Measurements from ENCODE around the gene EIF4E. TPM values are rescaled to one million over a fixed set of nuclear protein-coding genes. Genes with fewer than 3 reads are reported as not detected.
"Not testable (repeated sequence)": the region's sequence is repeated elsewhere in the genome, so short reads cannot be mapped to it uniquely, and the experiment has no call there.

Gene EIF4E
- total and polyA plus RNA-seq, 2 donors (not counting 1 experiment from before 2014, with no cell fraction given) = 20.9 to 71.2 TPM

DNA sequence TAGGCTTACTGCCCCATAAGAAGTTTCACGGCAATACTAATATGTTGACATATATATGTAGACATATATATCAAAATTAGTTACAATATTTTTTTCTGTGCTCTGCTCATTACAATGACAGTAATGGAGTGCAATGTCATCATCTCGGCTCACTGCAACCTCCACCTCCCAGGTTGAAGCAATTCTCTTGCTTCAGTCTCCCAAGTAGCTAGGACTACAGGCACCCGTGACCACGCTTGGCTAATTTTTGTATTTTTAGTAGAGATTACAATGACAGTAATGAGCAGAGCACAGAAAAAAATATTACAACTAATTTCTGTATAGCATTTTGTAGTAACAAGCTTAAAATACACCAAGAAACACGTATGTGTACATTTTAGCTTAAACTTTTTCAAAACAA, 7.6 kb downstream of the EIF4E start:
- CTCF ChIA-PET = no interaction called here

DNA sequence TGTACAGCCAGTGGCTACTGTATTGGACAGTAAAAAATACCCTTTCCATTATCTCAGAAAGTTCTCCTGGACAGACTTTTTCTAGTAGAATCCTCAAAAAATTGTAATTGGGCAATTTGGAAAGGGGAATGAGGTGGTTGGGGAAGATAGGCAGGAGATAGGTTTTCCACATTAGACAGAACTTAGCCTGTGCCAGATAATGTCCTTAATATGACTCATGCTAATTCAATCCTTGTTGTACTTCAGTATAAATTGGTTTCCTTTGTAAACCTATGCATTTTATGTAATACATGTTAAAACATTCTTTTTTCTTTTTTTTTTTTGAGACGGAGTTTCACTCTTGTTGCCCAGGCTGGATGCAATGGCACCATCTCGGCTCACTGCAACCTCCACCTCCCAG, 8.9 kb downstream of the EIF4E start:
- ATAC-seq (ENCODE audit: low read depth) = no peak

More for the DNA sequence above, 7.6 kb downstream of the EIF4E start:
- Mint-ChIP-seq H3K27me3 (no peaks in the 10 kb centered on the region), H3K4me1 (peaks cover 49% of the 10 kb centered on the region), H3K27ac (no peak overlapping the region), H3K9me3 (ENCODE audit: insufficient read depth) (no peaks in the 10 kb centered on the region), H3K4me3 (no peak overlapping the region)
- Histone ChIP-seq H3K79me2 (ENCODE audit: control insufficient read depth, insufficient read depth, low read length) (peaks cover 98% of the 10 kb centered on the region), H4K20me1 (ENCODE audit: control insufficient read depth, insufficient read depth, low read length, poor library complexity, severe bottlenecking) (peaks cover 80% of the 10 kb centered on the region), H3K9ac (ENCODE audit: low read length) (no peak overlapping the region), H3K27ac (ENCODE audit: low read length in 2 of 2) (no peak overlapping the region), H3K4me2 (replicated peaks; ENCODE audit: low read depth, low read length, poor library complexity, severe bottlenecking) (no peak overlapping the region), H3K9me3 (ENCODE audit: control extremely low read depth in 1 of 3, control insufficient read depth in 2 of 3, insufficient read depth in 1 of 3, low read length in 2 of 3) (no peaks in the 10 kb centered on the region), H3K4me1 (ENCODE audit: control insufficient read depth in 2 of 2, insufficient read depth in 2 of 2, low read length in 2 of 2) (peaks cover 15 to 17% of the 10 kb centered on the region in 2 donors), H2AFZ (ENCODE audit: insufficient read depth, low read depth, low read length, poor library complexity, severe bottlenecking) (no peak overlapping the region), H3K27me3 (replicated peaks in 1 of 4; ENCODE audit: control extremely low read depth in 1 of 4, control insufficient read depth in 3 of 4, insufficient read depth in 4 of 4, low read length in 3 of 4) (no peaks in the 10 kb centered on the region), H3K4me3 (ENCODE audit: control extremely low read depth in 1 of 5, extremely low read depth in 1 of 5, insufficient read depth in 1 of 5, low read depth in 2 of 5, low read length in 4 of 5) (no peak overlapping the region), H3K36me3 (replicated peaks in 1 of 2; ENCODE audit: control extremely low read depth in 1 of 2, control insufficient read depth in 1 of 2, extremely low read depth in 1 of 2, insufficient read depth in 2 of 2, low read length in 1 of 2) (no peaks in the 10 kb centered on the region)
- ATAC-seq (ENCODE audit: low read depth) (no peak), DNase-seq (no peak)
- WGBS (ENCODE audit: insufficient coverage) = no CpG with 5 or more reads among the region's 5 CpGs
- TF ChIP-seq EZH2 (IDR thresholded peaks at IDR 0.05; ENCODE audit: borderline replicate concordance, insufficient read depth, low read depth, low read length, poor library complexity, severe bottlenecking) = no peak
- TF ChIP-seq, protein P1, sequence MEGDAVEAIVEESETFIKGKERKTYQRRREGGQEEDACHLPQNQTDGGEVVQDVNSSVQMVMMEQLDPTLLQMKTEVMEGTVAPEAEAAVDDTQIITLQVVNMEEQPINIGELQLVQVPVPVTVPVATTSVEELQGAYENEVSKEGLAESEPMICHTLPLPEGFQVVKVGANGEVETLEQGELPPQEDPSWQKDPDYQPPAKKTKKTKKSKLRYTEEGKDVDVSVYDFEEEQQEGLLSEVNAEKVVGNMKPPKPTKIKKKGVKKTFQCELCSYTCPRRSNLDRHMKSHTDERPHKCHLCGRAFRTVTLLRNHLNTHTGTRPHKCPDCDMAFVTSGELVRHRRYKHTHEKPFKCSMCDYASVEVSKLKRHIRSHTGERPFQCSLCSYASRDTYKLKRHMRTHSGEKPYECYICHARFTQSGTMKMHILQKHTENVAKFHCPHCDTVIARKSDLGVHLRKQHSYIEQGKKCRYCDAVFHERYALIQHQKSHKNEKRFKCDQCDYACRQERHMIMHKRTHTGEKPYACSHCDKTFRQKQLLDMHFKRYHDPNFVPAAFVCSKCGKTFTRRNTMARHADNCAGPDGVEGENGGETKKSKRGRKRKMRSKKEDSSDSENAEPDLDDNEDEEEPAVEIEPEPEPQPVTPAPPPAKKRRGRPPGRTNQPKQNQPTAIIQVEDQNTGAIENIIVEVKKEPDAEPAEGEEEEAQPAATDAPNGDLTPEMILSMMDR (IDR thresholded peaks at IDR 0.05) = no peak
- intact Hi-C loops (cut with micrococcal nuclease) = loop anchor here (10.0 kb wide), 1 partner anchor 894 kb away; the partner anchor contains the start of gene DAPP1
- POLR2A ChIA-PET = no interaction called here

DNA sequence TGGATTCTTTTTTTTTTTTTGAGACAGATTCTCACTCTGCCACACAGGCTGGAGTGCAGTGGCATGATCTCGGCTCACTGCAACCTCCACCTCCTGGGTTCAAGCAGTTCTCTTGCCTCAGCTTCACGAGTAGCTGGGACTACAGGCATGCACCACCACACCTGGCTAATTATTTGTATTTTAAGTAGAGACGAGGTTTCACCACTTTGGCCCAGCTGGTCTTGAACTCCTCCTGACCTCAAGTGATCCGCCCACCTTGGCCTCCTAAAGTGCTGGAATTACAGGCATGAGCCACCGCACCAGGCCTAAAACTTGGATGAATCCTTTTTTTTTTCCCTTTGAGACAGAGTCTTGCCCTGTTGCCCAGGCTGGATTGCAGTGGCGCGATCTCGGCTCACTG, 18.2 kb downstream of the EIF4E start:
- H2AFZ ChIP-seq (ENCODE audit: insufficient read depth, low read depth, low read length, poor library complexity, severe bottlenecking); H3K36me3 ChIP-seq (replicated peaks in 1 of 2; ENCODE audit: control extremely low read depth in 1 of 2, control insufficient read depth in 1 of 2, extremely low read depth in 1 of 2, insufficient read depth in 2 of 2, low read length in 1 of 2); ATAC-seq (ENCODE audit: low read depth); H3K27ac ChIP-seq (ENCODE audit: low read length in 2 of 2); H3K9me3 ChIP-seq (ENCODE audit: control extremely low read depth in 1 of 3, control insufficient read depth in 2 of 3, insufficient read depth in 1 of 3, low read length in 2 of 3); H3K27me3 ChIP-seq (replicated peaks in 1 of 4; ENCODE audit: control extremely low read depth in 1 of 4, control insufficient read depth in 3 of 4, insufficient read depth in 4 of 4, low read length in 3 of 4); H3K27me3 Mint-ChIP-seq; DNase-seq; intact Hi-C loops (cut with micrococcal nuclease); H3K9me3 Mint-ChIP-seq (ENCODE audit: insufficient read depth); H3K27ac Mint-ChIP-seq; POLR2A ChIA-PET; H3K4me3 Mint-ChIP-seq; H3K4me3 ChIP-seq (ENCODE audit: control extremely low read depth in 1 of 5, extremely low read depth in 1 of 5, insufficient read depth in 1 of 5, low read depth in 2 of 5, low read length in 4 of 5); H3K9ac ChIP-seq (ENCODE audit: low read length); H3K4me2 ChIP-seq (replicated peaks; ENCODE audit: low read depth, low read length, poor library complexity, severe bottlenecking): not testable (repeated sequence)
- CTCF ChIA-PET = interaction anchor here (1.6 kb wide), 1 partner anchor 17 kb away, joined by 6 read pairs; the partner anchor contains the start of gene EIF4E
- peaks cover 23 to 33% of the 10 kb centered on the region in 2 donors for H3K4me1 ChIP-seq (ENCODE audit: control insufficient read depth in 2 of 2, insufficient read depth in 2 of 2, low read length in 2 of 2)
- H4K20me1 ChIP-seq (ENCODE audit: control insufficient read depth, insufficient read depth, low read length, poor library complexity, severe bottlenecking) = peaks cover 77% of the 10 kb centered on the region
- H3K79me2 ChIP-seq (ENCODE audit: control insufficient read depth, insufficient read depth, low read length) = peaks cover 100% of the 10 kb centered on the region
- peaks cover 60% of the 10 kb centered on the region for H3K4me1 Mint-ChIP-seq
- whole genome bisulfite sequencing (ENCODE audit: insufficient coverage) = 95% methylated on average over 6 of the region's 8 CpGs

More for the DNA sequence above, 8.9 kb downstream of the EIF4E start:
- no peaks in the 10 kb centered on the region for H3K9me3 ChIP-seq (ENCODE audit: control extremely low read depth in 1 of 3, control insufficient read depth in 2 of 3, insufficient read depth in 1 of 3, low read length in 2 of 3)
- H3K79me2 ChIP-seq (ENCODE audit: control insufficient read depth, insufficient read depth, low read length) = peaks cover 98% of the 10 kb centered on the region
- no CpG with 5 or more reads among the region's 2 CpGs for WGBS (ENCODE audit: insufficient coverage)
- H3K27ac ChIP-seq (ENCODE audit: low read length in 2 of 2) = no peak overlapping the region
- H3K4me1 Mint-ChIP-seq = peaks cover 52% of the 10 kb centered on the region
- intact Hi-C loops (cut with micrococcal nuclease) = loop anchor here (10.0 kb wide), 1 partner anchor 895 kb away; the partner anchor contains the start of gene DAPP1
- no peaks in the 10 kb centered on the region for H3K36me3 ChIP-seq (replicated peaks in 1 of 2; ENCODE audit: control extremely low read depth in 1 of 2, control insufficient read depth in 1 of 2, extremely low read depth in 1 of 2, insufficient read depth in 2 of 2, low read length in 1 of 2)
- TF ChIP-seq EZH2 (IDR thresholded peaks at IDR 0.05; ENCODE audit: borderline replicate concordance, insufficient read depth, low read depth, low read length, poor library complexity, severe bottlenecking) = no peak
- TF ChIP-seq, protein P1 (IDR thresholded peaks at IDR 0.05) = no peak
- H4K20me1 ChIP-seq (ENCODE audit: control insufficient read depth, insufficient read depth, low read length, poor library complexity, severe bottlenecking) = peaks cover 77% of the 10 kb centered on the region
- no peaks in the 10 kb centered on the region for H3K9me3 Mint-ChIP-seq (ENCODE audit: insufficient read depth)
- peaks cover 26 to 27% of the 10 kb centered on the region in 2 donors for H3K4me1 ChIP-seq (ENCODE audit: control insufficient read depth in 2 of 2, insufficient read depth in 2 of 2, low read length in 2 of 2)
- H3K4me3 Mint-ChIP-seq = no peak overlapping the region
- no peak overlapping the region for H3K4me3 ChIP-seq (ENCODE audit: control extremely low read depth in 1 of 5, extremely low read depth in 1 of 5, insufficient read depth in 1 of 5, low read depth in 2 of 5, low read length in 4 of 5)
- no peak for DNase-seq
- H3K27me3 ChIP-seq (replicated peaks in 1 of 4; ENCODE audit: control extremely low read depth in 1 of 4, control insufficient read depth in 3 of 4, insufficient read depth in 4 of 4, low read length in 3 of 4) = no peaks in the 10 kb centered on the region
- H3K27ac Mint-ChIP-seq = no peak overlapping the region
- H3K4me2 ChIP-seq (replicated peaks; ENCODE audit: low read depth, low read length, poor library complexity, severe bottlenecking) = no peak overlapping the region
- no peak overlapping the region for H3K9ac ChIP-seq (ENCODE audit: low read length)
- ChIA-PET CTCF (interaction anchor here (1.3 kb wide), 1 partner anchor 9 kb away, joined by 4 read pairs; the partner anchor contains the start of gene EIF4E), POLR2A (interaction anchor here (0.7 kb wide), 1 partner anchor 8 kb away, joined by 7 read pairs; no protein-coding TSS in a partner anchor)
- H2AFZ ChIP-seq (ENCODE audit: insufficient read depth, low read depth, low read length, poor library complexity, severe bottlenecking) = no peak overlapping the region
- no peaks in the 10 kb centered on the region for H3K27me3 Mint-ChIP-seq

Measured in B cell (primary cell).